ENCODE data around the gene FSTL5. TPM values are rescaled to one million over a fixed set of nuclear protein-coding genes. Genes with fewer than 3 reads are reported as not detected.
"Not testable (repeated sequence)": the region's sequence is repeated elsewhere in the genome, so short reads cannot be mapped to it uniquely, and the experiment has no call there.

Gene FSTL5
- polyA plus RNA-seq, 3 donors: not detected

- intact Hi-C loops (cut with micrococcal nuclease): no loop called here
- H3K9me3 Mint-ChIP-seq: peaks cover 0 to 4% (median 0%) of the 10 kb centered on the region in 7 donors
- no peak for TF ChIP-seq CTCF (IDR thresholded peaks at IDR 0.05)
These were observed 401.0 kb downstream of the FSTL5 start for GRCh38 chr4:161762796-161763195.

GRCh38 chr4:161760008-161760407 is 403.8 kb downstream of the FSTL5 start:
- H2AFZ ChIP-seq (ENCODE audit: insufficient read depth, low read depth, low read length, poor library complexity, severe bottlenecking): no peak overlapping the region
- intact Hi-C loops (cut with micrococcal nuclease): no loop called here

More at GRCh38 chr4:161762796-161763195, 401.0 kb downstream of the FSTL5 start:
- H3K79me2 ChIP-seq (ENCODE audit: insufficient read depth, low read length): no peaks in the 10 kb centered on the region
- no peaks in the 10 kb centered on the region for H3K9me3 ChIP-seq (replicated peaks in 1 of 2; ENCODE audit: control insufficient read depth in 1 of 2, insufficient read depth in 1 of 2, low read length in 2 of 2)
- no peak overlapping the region for H3K4me2 ChIP-seq (replicated peaks; ENCODE audit: extremely low read depth, low read length, poor library complexity, severe bottlenecking)
- H3K27me3 ChIP-seq (ENCODE audit: control insufficient read depth in 2 of 2, insufficient read depth in 2 of 2, low read length in 2 of 2): no peaks in the 10 kb centered on the region
- Mint-ChIP-seq H3K4me3 (no peak overlapping the region), H3K27me3 (ENCODE audit: low read depth in 3 of 3) (peaks cover 0 to 1% (median 0%) of the 10 kb centered on the region in 3 donors), H3K27ac (no peak overlapping the region), H3K36me3 (no peaks in the 10 kb centered on the region), H3K4me1 (no peaks in the 10 kb centered on the region)
- H3K36me3 ChIP-seq (replicated peaks in 1 of 2; ENCODE audit: control insufficient read depth in 1 of 2, insufficient read depth in 2 of 2, low read length in 2 of 2): no peaks in the 10 kb centered on the region
- H2AFZ ChIP-seq (ENCODE audit: insufficient read depth, low read depth, low read length, poor library complexity, severe bottlenecking): no peak overlapping the region
- H3K27ac ChIP-seq (ENCODE audit: low read depth in 1 of 2, low read length in 2 of 2): no peak overlapping the region
- H3K4me1 ChIP-seq (ENCODE audit: control insufficient read depth in 1 of 2, insufficient read depth in 2 of 2, low read length in 2 of 2): no peaks in the 10 kb centered on the region
- no CpG with 5 or more reads among the region's 1 CpG for WGBS (ENCODE audit: insufficient coverage)
- H3K9ac ChIP-seq (ENCODE audit: insufficient read depth, low read length, poor library complexity, severe bottlenecking): no peak overlapping the region
- H3K4me3 ChIP-seq (replicated peaks in 1 of 3; ENCODE audit: low read depth in 2 of 3, low read length in 3 of 3): no peak overlapping the region
- DNase-seq: no peak
- no peaks in the 10 kb centered on the region for H4K20me1 ChIP-seq (ENCODE audit: insufficient read depth, low read length)

GRCh38 chr4:161758412-161758811 is 405.4 kb downstream of the FSTL5 start:
- H2AFZ ChIP-seq (ENCODE audit: insufficient read depth, low read depth, low read length, poor library complexity, severe bottlenecking); H3K4me3 Mint-ChIP-seq; H3K4me2 ChIP-seq (replicated peaks; ENCODE audit: extremely low read depth, low read length, poor library complexity, severe bottlenecking); H3K27me3 Mint-ChIP-seq (ENCODE audit: low read depth in 3 of 3); H3K27ac Mint-ChIP-seq; intact Hi-C loops (cut with micrococcal nuclease); H3K79me2 ChIP-seq (ENCODE audit: insufficient read depth, low read length); H3K9ac ChIP-seq (ENCODE audit: insufficient read depth, low read length, poor library complexity, severe bottlenecking); H3K4me3 ChIP-seq (replicated peaks in 1 of 3; ENCODE audit: low read depth in 2 of 3, low read length in 3 of 3); H3K4me1 ChIP-seq (ENCODE audit: control insufficient read depth in 1 of 2, insufficient read depth in 2 of 2, low read length in 2 of 2); H3K9me3 Mint-ChIP-seq; H3K4me1 Mint-ChIP-seq; DNase-seq; H3K27ac ChIP-seq (ENCODE audit: low read depth in 1 of 2, low read length in 2 of 2); H3K27me3 ChIP-seq (ENCODE audit: control insufficient read depth in 2 of 2, insufficient read depth in 2 of 2, low read length in 2 of 2); H3K36me3 Mint-ChIP-seq; H4K20me1 ChIP-seq (ENCODE audit: insufficient read depth, low read length); H3K9me3 ChIP-seq (replicated peaks in 1 of 2; ENCODE audit: control insufficient read depth in 1 of 2, insufficient read depth in 1 of 2, low read length in 2 of 2); H3K36me3 ChIP-seq (replicated peaks in 1 of 2; ENCODE audit: control insufficient read depth in 1 of 2, insufficient read depth in 2 of 2, low read length in 2 of 2): not testable (repeated sequence)
- WGBS (ENCODE audit: insufficient coverage): 95% methylated on average over 4 of the region's 9 CpGs

More at GRCh38 chr4:161760008-161760407, 403.8 kb downstream of the FSTL5 start:
- no CpG with 5 or more reads among the region's 3 CpGs for WGBS (ENCODE audit: insufficient coverage)
- Histone ChIP-seq H3K9me3 (replicated peaks in 1 of 2; ENCODE audit: control insufficient read depth in 1 of 2, insufficient read depth in 1 of 2, low read length in 2 of 2) (no peaks in the 10 kb centered on the region), H3K9ac (ENCODE audit: insufficient read depth, low read length, poor library complexity, severe bottlenecking) (no peak overlapping the region), H3K27ac (ENCODE audit: low read depth in 1 of 2, low read length in 2 of 2) (no peak overlapping the region), H3K79me2 (ENCODE audit: insufficient read depth, low read length) (no peaks in the 10 kb centered on the region), H3K4me2 (replicated peaks; ENCODE audit: extremely low read depth, low read length, poor library complexity, severe bottlenecking) (no peak overlapping the region), H3K4me3 (replicated peaks in 1 of 3; ENCODE audit: low read depth in 2 of 3, low read length in 3 of 3) (no peak overlapping the region), H3K36me3 (replicated peaks in 1 of 2; ENCODE audit: control insufficient read depth in 1 of 2, insufficient read depth in 2 of 2, low read length in 2 of 2) (no peaks in the 10 kb centered on the region), H4K20me1 (ENCODE audit: insufficient read depth, low read length) (no peaks in the 10 kb centered on the region), H3K4me1 (ENCODE audit: control insufficient read depth in 1 of 2, insufficient read depth in 2 of 2, low read length in 2 of 2) (no peaks in the 10 kb centered on the region), H3K27me3 (ENCODE audit: control insufficient read depth in 2 of 2, insufficient read depth in 2 of 2, low read length in 2 of 2) (no peaks in the 10 kb centered on the region)
- H3K27me3 Mint-ChIP-seq (ENCODE audit: low read depth in 3 of 3): peaks cover 0 to 1% (median 0%) of the 10 kb centered on the region in 3 donors
- no peak for TF ChIP-seq CTCF (IDR thresholded peaks at IDR 0.05)
- H3K4me1 Mint-ChIP-seq: no peaks in the 10 kb centered on the region
- H3K36me3 Mint-ChIP-seq: no peaks in the 10 kb centered on the region
- no peak overlapping the region for H3K27ac Mint-ChIP-seq
- DNase-seq: no peak
- no peak overlapping the region for H3K4me3 Mint-ChIP-seq
- peaks cover 0 to 4% (median 0%) of the 10 kb centered on the region in 7 donors for H3K9me3 Mint-ChIP-seq
